C1 segment of cervical spinal cord (tissue), 14 donors: ENCODE data around the gene NMT2.
A peak's percentile ranks its signal among the peaks of the same experiment; 100 is the strongest.

Experiments used
- DNase-seq, 14 donors: peaks; one replicate each; lab custom pipeline; 2025; lab: John Stamatoyannopoulos, UW

Gene NMT2

GRCh38 chr10:15092855-15093408 lies 75.6 kb downstream of the NMT2 start:
- DNase-seq = no peak

- no peak for DNase-seq
Observed at GRCh38 chr10:15091418-15091817, 77.1 kb downstream of the NMT2 start.

- peak in 13 of 14 donors; percentile 12 to 86 (median 43) for DNase-seq
Observed at GRCh38 chr10:15088428-15089261, 79.8 kb downstream of the NMT2 start, which contains the start of gene ACBD7. Gene ACBD7, minus strand, starts transcription at chr10:15088776. Its CDS starts 48 bp downstream, at chr10:15088728.

- DNase-seq = peak in 9 of 14 donors; percentile 14 to 35 (median 21)
Observed at GRCh38 chr10:15084502-15084922, 84.0 kb downstream of the NMT2 start.

GRCh38 chr10:15083674-15084501 lies 84.6 kb downstream of the NMT2 start:
- DNase-seq = no peak

DNA sequence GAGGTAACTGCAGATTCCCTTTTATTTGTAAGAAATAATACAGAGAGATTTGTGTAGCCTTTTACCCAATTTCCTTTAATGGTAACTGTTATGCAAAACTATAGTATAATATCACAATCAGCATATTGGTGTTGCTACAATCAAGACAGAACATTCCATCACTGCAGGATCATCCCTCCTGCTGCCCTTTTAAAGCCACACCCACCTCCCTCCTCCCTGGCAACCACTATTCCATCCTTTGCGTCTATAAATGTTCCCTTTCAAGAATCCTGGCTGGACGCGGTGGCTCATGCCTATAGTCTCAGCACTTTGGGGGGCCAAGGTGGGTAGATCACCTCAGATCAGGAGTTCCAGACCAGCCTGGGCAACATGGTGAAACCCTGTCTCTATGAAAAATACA lies 93.1 kb downstream of the NMT2 start:
- no peak for DNase-seq

DNA sequence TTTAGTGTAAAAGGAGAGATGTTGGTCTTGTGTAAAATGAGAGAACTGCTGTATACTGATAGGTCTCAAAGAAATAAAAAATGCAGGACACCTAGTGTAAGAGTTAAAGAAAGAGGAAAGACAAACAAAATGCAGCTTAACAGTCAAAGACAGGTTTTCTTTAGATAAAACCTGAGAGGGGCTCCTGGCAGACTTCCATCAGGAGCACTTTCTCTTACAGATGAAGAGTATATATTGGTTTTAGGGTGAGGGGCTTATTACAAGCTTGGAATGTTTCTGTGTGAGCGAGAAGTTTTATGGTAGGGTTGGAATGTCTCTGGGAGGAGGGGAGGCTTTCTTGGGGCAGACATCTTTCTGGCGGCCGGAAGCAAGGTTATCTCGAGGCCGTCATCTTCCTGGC lies 96.1 kb downstream of the NMT2 start:
- no peak for DNase-seq

DNA sequence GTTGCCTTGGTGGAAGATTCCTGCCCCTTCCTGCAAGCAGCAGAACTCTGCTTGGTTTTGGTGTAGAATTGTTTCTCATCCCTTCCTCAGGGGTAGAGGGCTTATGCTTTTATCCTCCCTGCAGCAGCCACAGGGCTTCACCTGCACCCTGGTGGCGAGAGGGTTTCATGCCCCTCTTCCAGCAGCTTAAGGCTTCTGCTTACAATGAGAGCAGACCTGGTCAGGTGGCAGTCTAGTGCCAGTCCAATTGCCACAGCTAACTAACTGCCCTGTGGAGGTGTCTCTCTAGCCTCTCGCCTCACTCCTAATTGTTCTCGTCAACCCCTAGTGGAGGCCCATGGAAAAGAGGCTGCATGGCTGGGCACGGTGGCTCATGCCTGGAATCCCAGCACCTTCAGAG lies 99.3 kb downstream of the NMT2 start:
- DNase-seq = no peak

GRCh38 chr10:15068802-15069201 lies 99.7 kb downstream of the NMT2 start:
- DNase-seq = no peak

DNA sequence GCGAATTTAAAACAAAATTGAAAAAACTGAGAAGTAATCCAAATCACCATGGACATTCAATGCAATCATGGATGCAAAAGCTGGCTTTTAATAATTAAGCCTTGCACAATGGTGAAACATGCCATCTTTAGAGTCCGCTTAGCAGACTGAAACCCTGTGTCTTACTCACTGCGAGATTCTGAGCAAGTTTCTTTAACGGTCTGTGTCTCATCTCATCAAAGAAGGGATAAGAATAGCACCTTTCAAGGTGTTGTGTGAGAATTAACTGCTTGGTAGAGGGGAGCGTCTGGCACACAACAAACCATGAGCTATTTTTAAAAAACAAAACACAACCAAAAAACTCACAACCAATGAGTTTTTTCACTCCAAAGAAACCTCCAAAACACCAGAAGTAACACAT lies 101.3 kb downstream of the NMT2 start:
- no peak for DNase-seq

DNA sequence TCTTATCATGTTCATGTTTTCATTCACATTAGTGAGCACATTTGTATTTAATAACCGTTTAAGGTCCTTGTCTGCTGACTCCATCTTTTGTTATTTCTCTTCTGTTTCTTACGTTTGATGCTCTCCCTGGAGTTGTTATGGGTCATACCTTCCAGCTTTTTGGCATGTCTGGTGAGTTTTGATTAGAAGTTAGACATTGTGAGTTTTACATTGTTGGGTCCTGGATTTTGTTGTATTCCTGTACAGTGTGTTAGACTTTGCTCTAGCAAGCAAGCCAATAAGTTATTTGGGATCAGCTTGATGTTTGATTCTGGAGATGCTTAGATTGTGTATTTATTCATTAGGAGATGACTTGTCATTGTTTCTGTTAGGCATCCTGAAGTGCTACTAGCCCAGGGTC lies 107.9 kb downstream of the NMT2 start:
- DNase-seq = no peak

DNA sequence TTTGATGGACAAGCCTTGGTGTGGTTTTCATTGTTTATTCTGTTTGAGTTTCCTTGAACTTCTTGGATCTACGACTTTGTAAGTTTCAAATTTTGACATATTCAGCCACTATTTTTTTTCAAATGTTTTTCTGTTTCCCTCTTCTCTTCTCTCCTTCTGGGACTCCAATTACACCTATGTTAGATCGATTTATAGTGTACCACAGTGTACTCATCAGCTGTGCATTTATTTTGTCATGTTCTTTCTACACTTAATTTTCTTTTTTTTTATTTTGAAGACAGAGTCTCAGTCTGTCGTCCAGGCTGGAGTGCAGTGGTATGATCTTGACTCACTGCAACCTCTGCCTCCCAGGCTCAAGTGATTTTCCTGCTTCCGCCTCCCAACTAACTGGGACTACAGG lies 108.6 kb downstream of the NMT2 start:
- no peak for DNase-seq

- no peak for DNase-seq
Observed at GRCh38 chr10:15058689-15059088, 109.8 kb downstream of the NMT2 start.
